ENCODE data around the gene POLR2B.

DNA sequence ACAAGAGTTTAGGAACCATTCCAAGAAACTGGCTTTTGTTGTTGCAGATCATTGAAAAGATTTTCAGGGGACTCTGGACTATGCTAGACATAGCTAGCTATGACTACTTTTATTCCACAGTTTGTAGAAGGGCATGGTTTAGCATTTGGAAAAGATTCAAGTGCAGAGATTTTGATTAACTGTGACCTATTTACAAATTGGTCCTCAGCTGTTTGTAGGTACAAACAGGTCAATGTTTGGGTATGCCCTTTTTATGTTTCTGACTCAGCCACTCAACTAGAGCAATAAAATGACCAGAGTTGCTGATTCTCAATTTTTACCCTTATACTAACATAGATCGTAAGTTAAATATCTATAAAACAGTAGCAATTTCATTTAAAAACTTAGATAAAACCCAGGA lies 84.8 kb downstream of the POLR2B start:
- TF ChIP-seq CTCF (IDR thresholded peaks at IDR 0.05) (no peak), EZH2 (IDR thresholded peaks at IDR 0.05) (no peak), EZH2phosphoT487 (IDR thresholded peaks at IDR 0.05) (no peak)

Measured in neural progenitor cell (in vitro differentiated cells).